ENCODE measurements around the gene NT5C.

Gene NT5C

DNA sequence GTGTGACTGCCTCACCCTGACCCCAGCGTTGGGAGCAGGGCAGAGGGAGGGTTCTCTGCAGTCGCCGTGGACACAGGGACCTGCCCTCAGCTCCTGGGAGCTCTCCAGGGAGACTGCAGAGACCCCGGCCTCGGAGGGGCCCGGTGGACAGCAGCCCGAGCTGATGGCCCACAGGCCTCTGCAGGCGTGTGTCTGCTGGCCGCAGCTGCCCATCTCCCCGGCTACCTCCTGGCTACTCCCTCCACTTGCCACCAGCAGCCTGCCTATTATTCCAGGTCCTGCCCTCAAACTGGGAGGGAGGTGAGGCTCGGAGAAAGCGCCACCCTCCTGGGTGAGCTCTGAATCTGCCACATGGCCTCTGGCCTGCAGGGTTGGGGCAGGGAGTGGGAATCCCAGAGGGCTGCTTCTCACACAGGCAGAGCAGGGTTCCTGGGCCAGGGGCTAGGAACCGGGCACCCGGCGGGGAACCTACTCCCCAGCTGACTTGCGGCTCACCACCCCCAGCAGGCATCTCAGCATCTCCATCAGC lies 36.6 kb downstream of the NT5C start:
- in situ Hi-C loops (cut with MboI; ENCODE audit: low sequenced_read_pairs) = no loop called here

GRCh38 chr17:75093548-75094158 lies 37.9 kb downstream of the NT5C start:
- in situ Hi-C loops (cut with MboI; ENCODE audit: low sequenced_read_pairs) = no loop called here

DNA sequence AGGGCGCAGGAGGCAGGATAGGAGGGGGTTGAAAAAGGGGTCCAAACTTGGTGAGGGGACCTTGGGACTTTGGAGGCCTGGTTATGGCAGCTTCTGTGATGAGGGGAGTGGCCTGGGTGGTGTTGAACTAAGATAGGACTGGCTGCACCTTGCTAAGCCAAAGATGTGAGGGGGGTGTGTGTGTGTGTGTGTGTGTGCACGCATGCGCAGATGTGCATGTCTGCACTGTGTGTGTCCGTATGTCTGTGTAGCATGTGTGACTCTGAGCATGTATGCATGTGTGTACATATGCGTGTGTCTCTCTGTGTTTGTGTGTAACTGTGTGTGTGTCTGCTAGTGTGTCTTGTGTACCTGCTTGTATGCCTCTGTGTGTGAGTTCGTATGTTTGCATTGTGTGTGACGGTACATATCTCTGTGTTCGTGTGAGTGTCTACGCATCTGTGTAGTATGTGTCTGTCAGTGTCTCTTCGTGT lies 39.7 kb downstream of the NT5C start:
- in situ Hi-C loops (cut with MboI; ENCODE audit: low sequenced_read_pairs) = no loop called here

GRCh38 chr17:75090871-75091854 lies 40.4 kb downstream of the NT5C start:
- in situ Hi-C loops (cut with MboI; ENCODE audit: low sequenced_read_pairs) = no loop called here

GRCh38 chr17:75088465-75089417 lies 42.8 kb downstream of the NT5C start:
- in situ Hi-C loops (cut with MboI; ENCODE audit: low sequenced_read_pairs) = no loop called here

DNA sequence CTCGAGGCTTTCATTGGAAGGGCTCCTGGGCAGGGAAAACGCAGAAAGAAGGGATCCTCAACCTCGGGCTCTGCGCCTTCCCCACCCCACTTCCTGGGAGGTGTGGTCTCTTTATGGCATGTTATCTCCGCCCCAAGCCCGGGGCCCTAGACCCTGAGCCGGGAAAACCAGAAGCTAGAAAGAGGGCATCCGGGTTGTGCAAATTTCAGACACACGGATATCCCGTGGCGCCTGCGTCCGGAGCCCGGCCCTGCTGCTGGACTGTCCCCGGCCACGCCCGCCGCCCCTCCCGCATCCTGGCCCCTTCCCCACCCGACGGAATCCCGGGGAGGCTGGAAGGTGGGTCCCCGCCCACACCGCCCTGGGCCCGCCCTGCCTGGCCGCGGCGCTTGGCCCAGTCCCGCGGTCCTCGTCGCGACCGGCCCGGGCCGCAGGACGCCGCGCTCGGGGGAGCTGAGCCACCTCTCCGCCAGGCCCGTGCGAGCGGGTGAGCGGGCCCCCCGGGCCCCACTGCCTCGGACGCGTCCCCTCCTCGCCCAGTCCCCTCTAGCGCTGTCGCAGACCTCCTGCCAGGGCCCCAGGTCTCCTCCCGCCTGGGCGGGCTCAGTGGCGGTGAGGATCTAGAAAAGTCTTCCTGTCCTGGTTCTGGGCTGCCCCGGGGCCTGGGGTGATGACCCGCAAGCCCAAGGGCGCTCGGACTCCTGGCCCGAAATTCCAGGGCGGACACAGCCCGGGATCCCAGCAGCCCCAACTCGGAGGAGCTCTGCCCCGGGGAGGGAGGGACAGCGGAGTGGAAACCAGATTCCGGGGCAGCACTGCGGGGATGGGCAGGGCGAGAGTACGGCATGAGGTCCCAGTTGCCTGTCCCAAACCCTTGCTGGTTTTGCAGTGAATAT lies 43.7 kb downstream of the NT5C start, which contains the start of gene SLC16A5:
TSS of gene SLC16A5 (plus strand) at position 397 of the 896 bp plus-strand sequence. CDS start 5,683 bp downstream, outside the sequence.
- in situ Hi-C loops (cut with MboI; ENCODE audit: low sequenced_read_pairs) = no loop called here

GRCh38 chr17:75087182-75087557 lies 44.4 kb downstream of the NT5C start:
- in situ Hi-C loops (cut with MboI; ENCODE audit: low sequenced_read_pairs) = no loop called here

GRCh38 chr17:75086496-75087181 lies 44.9 kb downstream of the NT5C start:
- in situ Hi-C loops (cut with MboI; ENCODE audit: low sequenced_read_pairs) = no loop called here

DNA sequence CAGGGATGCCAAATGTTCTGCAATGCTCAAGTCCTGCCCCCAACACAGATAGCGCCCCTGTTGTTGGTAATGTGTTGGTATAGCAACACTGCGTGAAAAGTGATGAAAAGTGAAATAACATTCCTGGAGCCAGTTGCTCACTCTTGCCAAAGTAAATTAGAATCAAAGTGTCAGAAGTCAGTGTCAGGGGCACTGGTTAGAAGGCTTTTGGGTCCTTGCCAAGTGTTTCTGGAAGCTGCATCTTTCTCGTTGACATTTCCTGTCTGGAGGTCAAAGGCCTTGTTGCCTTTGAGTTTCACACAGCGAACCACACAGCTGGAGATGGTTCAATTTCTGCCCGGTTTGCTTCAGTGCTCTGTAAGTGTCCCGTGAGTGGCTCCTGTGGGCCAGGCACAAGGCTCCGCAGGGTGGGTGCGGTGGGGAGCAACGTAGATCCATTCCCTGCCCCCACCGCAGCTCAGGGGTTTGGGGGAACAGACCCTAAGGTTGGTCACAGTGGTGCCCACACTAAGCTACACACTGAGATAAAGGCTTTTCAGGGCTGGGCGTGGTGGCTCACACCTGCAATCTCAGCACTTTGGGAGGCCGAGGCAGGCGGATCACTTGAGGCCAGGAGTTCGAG lies 47.4 kb downstream of the NT5C start:
- in situ Hi-C loops (cut with MboI; ENCODE audit: low sequenced_read_pairs) = no loop called here

DNA sequence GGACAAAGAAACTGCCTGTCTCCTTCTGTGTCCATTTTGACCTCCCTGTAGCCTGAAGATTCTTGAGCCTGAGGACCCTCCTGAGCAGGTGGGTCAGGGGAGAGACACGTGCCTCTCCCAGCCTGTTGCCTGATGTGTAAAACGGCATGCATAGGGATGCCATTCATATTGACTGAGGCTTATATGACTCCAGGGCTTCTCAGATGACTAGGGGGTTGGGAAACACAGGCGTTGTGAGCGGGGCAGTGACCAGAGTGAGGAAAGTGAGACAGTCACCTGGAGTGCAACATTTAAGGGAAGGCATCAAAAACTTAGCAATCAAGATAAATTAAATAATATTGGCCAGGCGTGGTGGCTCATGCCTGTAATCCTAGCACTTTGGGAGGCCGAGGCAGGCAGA lies 48.9 kb downstream of the NT5C start:
- in situ Hi-C loops (cut with MboI; ENCODE audit: low sequenced_read_pairs) = no loop called here

DNA sequence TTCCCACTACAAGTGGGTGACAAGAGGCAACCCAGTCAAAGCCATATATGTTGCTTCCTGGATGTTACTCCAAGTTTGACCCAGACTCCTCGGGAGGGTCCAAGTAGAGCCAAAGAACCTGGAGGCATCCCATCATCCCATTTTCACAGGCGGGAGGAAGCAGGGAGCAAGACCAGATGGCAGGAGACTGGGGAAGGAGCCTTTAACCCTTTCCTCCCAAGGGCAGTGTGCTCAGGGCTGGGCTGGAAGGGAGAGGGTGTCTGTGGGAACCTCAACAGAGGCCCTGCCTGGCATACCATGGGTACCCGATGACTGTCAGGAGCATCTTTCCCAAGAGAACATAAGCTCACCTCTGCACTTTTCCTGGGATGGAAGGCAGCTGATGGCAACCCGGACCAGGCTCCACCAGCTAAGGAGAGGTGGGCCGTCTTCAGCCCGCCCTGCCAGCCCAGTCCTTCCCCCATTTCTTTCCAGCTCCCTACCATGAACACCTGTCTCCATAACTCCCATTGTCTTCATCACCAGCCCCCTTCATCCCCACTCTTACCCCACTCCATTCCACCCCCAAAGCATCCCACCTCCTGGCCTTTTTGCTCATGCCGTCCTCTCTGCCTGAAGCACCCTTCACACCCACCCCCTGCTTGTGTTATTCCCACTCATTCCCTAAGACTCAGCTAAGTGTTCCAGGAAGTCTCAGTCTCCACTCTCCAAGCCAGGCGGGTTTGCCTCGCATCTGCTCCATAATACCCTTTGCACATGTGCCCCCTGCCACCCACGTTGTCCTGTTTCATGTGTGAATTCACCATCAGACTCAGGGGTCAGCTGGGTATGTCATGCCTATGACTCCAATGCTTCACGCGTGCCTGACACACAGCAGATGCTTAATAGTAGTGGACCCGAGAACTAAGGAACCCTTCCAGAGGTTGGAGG lies 49.7 kb downstream of the NT5C start:
- in situ Hi-C loops (cut with MboI; ENCODE audit: low sequenced_read_pairs) = no loop called here
